SKM-1 treated with dmso at 0.1 percent for 144 hours (cell line): Measurements from ENCODE around the gene ARRB2.

Experiments
- DNase-seq: peaks from one replicate; lab custom pipeline; 2025; ENCODE audit not compliant: unreplicated experiment; lab: John Stamatoyannopoulos, UW

ARRB2 gene

DNA sequence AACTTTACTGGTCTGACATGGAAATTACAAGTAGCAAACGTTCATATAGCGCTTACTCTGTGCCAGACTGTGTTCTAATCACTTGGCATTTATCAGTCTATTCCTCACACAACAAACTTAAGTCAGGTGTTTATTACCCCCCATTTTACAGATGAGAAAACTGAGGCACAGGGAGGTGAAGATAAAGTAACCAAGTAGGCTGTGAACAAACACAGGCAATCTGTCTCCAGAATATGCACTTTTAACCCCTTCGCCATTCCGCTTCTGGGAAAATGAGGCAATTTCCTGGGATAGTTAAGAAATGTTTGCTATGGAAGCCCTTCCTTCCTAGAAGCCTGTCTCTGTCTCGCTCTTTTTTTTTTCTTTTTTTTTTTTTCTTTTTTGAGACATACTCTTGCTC lies 41.5 kb downstream of the ARRB2 start:
- DNase-seq: no peak

DNA sequence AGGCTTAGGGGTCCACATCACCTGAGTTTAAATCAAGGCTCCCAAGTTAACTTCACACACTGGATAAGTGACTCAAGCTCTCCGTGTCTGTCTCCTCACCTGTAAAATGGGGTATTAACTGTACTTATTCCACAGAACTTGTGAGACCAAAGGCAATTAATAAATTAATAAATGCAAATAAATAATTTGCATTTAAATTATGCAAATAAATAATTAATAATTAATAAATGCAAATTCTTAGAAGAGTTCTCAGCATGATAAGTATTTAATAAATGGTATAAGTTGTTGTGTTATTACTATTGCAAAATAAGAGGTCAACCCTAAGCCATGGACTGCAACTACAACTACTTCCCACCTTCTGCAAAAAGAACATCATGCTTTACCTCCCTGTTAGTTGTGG lies 43.0 kb downstream of the ARRB2 start:
- DNase-seq: no peak

DNA sequence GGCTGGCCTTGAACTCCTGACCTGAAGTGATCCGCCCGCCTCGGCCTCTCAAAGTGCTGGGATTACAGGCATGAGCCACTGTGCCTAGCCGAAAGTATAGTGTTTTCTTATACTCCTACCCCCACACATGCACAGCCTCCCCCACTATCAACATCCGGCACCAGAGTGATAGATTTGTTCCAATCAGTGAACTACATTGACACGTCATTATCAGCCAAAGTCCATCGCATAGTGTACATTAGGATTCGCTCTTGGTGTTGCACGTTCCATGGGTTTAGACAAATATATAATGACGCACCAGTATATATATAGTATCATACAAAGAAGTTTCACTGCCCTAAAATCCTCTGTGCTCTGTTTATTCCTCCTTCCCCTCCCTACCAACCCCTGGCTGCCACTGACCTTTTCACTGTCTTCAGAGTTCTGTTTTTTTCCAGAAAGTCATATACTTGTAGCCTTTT lies 49.4 kb downstream of the ARRB2 start:
- DNase-seq: no peak

DNA sequence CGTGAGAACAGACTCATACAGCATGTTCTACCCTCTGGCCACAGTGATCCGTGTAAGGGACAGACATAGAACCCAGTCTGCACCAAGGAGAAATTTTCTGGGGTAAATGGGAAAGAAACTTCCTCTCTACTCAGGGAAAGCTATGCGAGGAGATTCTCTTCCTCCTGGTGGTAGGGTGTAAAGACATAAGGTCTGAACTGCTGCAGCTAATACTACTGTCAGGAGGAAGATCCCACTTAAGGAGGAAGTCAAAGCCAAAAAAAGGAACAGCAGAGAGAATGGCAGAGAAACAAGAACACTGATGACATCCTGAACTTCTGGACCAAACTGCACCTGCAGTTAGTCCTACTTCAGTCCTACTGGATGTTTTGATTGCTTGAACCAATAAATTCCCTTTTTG lies 54.2 kb downstream of the ARRB2 start:
- DNase-seq: peak; percentile 67

DNA sequence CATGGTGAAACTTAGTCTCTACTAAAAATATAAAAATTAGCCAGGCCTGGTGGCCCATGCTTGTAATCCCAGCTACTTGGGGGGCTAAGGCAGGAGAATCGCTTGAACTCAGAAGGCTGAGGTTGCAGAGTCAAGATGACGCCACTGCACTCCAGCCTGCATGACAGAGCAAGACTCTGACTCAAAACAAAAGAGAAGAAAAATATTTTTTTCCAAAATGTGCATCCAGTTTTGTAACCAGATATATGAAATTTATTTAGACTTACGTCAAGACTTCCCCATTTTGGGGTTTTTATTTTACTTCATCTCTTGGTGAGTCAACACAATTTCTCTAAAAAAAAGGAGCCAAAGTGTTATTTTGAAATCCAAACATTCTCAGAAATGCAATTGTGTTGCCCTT lies 55.8 kb downstream of the ARRB2 start:
- DNase-seq: no peak

DNA sequence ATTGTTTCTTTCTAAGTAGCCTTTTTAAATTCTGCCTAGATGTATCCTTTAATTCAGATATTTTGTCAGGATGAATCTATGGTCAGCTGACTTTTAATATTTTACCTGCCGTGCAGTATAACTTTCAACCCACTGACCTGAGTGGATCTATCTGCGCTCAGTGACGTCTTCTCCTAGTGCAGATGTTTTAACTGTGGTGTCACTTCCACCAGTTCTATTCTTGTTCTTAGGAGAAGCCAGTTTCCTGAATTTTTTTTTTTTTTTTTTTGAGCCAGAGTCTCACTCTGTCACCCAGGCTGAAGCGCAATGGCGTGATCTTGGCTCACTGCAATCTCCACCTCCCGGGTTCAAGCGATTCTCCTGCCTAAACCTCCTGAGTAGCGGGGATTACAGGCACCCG lies 56.3 kb downstream of the ARRB2 start:
- no peak for DNase-seq

DNA sequence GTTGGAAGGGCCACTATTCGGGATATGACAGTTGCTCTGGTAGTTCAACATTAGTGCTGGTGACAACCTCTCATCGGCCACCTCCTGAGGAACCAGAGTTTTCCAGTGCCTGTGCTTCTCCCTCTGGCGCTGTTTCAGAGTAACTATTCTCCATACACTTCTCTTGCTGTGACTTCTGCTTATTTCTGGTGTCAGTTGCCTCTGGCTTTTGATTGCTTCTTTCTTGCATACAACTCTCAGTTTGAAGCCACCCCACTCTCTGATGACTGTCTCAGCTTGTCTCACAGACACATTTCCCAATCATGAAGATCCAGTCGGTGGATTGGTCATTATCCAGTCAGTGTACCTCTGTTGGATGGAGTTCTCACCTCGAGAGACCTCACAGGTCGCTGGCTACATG lies 57.9 kb downstream of the ARRB2 start:
- DNase-seq: no peak

DNA sequence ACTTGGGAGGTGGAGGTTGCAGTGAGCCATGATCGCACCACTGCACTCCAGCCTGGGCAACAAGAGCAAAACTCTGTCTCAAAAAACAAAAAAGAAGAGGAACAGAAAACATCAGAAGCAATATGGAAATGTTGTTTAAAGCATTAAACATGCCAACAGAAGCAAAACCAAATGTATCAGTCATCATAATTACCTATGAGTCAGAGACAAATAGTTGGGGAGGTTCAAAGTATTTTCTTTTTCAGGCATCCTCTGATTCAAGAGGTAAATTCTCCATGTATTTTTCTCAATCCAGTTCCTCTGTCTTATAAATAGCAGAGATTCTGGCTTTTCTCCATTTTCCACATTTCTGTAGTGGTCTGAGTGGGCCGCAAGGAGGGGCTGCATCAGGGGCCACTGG lies 59.2 kb downstream of the ARRB2 start:
- no peak for DNase-seq
